ENCODE results near the gene SKOR2. TPM values are rescaled to one million over a fixed set of nuclear protein-coding genes. Genes with fewer than 3 reads are reported as not detected.
"Not testable (repeated sequence)": the region's sequence is repeated elsewhere in the genome, so short reads cannot be mapped to it uniquely, and the experiment has no call there.

SKOR2 gene
- total RNA-seq, 1 donor from 2014 or later: not detected

DNA sequence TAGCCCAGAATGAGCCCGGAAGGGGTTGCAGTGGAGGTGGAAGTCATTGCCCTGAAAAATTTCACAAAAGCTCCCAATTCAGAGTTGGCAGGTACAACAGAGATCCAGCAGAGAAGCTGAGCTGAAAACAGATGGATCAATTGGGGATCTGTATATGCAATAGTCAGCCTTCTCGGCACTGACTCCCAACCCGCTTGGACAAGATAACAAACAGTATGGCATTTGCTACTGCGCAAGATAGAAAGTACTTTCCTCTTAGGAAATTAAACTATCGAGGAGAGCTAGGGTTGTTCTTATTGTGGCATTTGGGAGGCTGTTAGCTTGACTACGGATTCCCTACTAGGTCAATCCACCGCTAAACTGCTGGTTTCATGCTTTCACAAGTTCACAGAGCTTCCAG, 63.7 kb downstream of the SKOR2 start:
- Mint-ChIP-seq H3K4me3 (no peak overlapping the region), H3K36me3 (no peaks in the 10 kb centered on the region), H3K4me1 (no peaks in the 10 kb centered on the region), H3K9me3 (peaks cover 22% of the 10 kb centered on the region), H3K27ac (no peak overlapping the region), H3K27me3 (ENCODE audit: insufficient read depth, low read depth) (peaks cover 8% of the 10 kb centered on the region)
- Histone ChIP-seq H3K4me2 (no peak overlapping the region), H2AFZ (replicated peaks) (peak overlapping the region; percentile 7), H3K9me3 (ENCODE audit: low read depth) (peaks cover 11% of the 10 kb centered on the region), H3K27me3 (no peaks in the 10 kb centered on the region), H3K4me1 (no peaks in the 10 kb centered on the region), H3K4me3 (no peak overlapping the region), H3K36me3 (no peaks in the 10 kb centered on the region), H3K27ac (no peak overlapping the region), H3F3A (ENCODE audit: low read depth) (no peaks in the 10 kb centered on the region), H3K9ac (no peak overlapping the region), H3K79me2 (ENCODE audit: low read depth) (no peaks in the 10 kb centered on the region), H4K20me1 (ENCODE audit: low read depth) (no peaks in the 10 kb centered on the region)
- no peak for DNase-seq (ENCODE audit: low spot score)
- no peak for TF ChIP-seq EZH2phosphoT487 (IDR thresholded peaks at IDR 0.05)
- TF ChIP-seq CTCF (IDR thresholded peaks at IDR 0.05): no peak
- no peak for TF ChIP-seq EZH2 (IDR thresholded peaks at IDR 0.05)

DNA sequence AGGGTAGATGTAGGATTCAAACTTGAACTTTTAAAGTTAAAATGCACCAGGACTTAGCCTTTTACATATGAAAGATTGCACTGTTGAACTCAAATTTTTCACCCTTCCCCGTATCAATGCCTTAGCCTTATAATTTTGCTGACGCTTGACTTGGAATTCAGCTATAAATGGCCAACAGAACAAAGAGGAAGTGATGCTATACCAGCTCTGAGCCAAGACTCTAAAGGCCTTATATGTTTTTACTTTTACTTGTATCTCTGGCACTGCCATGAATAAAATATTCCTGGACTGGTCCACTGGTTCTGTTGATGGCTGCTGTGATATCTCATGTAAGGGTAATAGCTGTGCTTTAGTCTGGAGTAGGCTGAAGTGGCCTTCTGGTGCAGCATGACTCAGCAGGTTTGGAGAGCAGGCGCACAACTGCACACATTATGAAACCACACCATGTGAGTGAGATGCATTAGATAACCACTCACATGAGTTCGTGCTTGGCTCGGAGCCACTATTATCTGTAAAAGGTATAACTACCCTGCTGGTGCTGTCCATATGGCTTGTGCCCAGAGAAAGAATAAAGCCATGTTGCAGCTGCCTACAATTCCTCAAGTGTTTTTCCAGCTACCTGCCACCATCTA, 66.9 kb downstream of the SKOR2 start:
- Mint-ChIP-seq H3K4me3 (no peak overlapping the region), H3K9me3 (peaks cover 22% of the 10 kb centered on the region), H3K36me3 (no peaks in the 10 kb centered on the region), H3K27me3 (ENCODE audit: insufficient read depth, low read depth) (peaks cover 6% of the 10 kb centered on the region), H3K4me1 (no peaks in the 10 kb centered on the region), H3K27ac (no peak overlapping the region)
- H3K4me3 ChIP-seq: no peak overlapping the region
- H4K20me1 ChIP-seq (ENCODE audit: low read depth): no peaks in the 10 kb centered on the region
- H3K36me3 ChIP-seq: no peaks in the 10 kb centered on the region
- H3K27ac ChIP-seq: no peak overlapping the region
- DNase-seq (ENCODE audit: low spot score): peak; percentile 28
- H3K4me2 ChIP-seq: no peak overlapping the region
- H3K4me1 ChIP-seq: no peaks in the 10 kb centered on the region
- no peaks in the 10 kb centered on the region for H3K27me3 ChIP-seq
- no peak for TF ChIP-seq CTCF (IDR thresholded peaks at IDR 0.05)
- no peak for TF ChIP-seq EZH2 (IDR thresholded peaks at IDR 0.05)
- no peak for TF ChIP-seq EZH2phosphoT487 (IDR thresholded peaks at IDR 0.05)
- peaks cover 11% of the 10 kb centered on the region for H3K9me3 ChIP-seq (ENCODE audit: low read depth)
- no peaks in the 10 kb centered on the region for H3F3A ChIP-seq (ENCODE audit: low read depth)
- no peak overlapping the region for H2AFZ ChIP-seq (replicated peaks)
- no peak overlapping the region for H3K9ac ChIP-seq
- H3K79me2 ChIP-seq (ENCODE audit: low read depth): no peaks in the 10 kb centered on the region

GRCh38 chr18:47182156-47182555, 69.3 kb downstream of the SKOR2 start:
- not testable (repeated sequence) for H3K4me3 ChIP-seq; H3K36me3 Mint-ChIP-seq; H3K27me3 Mint-ChIP-seq (ENCODE audit: insufficient read depth, low read depth); DNase-seq (ENCODE audit: low spot score); H3K9ac ChIP-seq; H3K4me1 ChIP-seq; H3K27ac ChIP-seq; H3K4me3 Mint-ChIP-seq; H3F3A ChIP-seq (ENCODE audit: low read depth); H3K27me3 ChIP-seq; H3K79me2 ChIP-seq (ENCODE audit: low read depth); H4K20me1 ChIP-seq (ENCODE audit: low read depth); H3K27ac Mint-ChIP-seq; H3K4me1 Mint-ChIP-seq; H2AFZ ChIP-seq (replicated peaks); H3K36me3 ChIP-seq; H3K4me2 ChIP-seq
- peaks cover 11% of the 10 kb centered on the region for H3K9me3 ChIP-seq (ENCODE audit: low read depth)
- H3K9me3 Mint-ChIP-seq: peaks cover 22% of the 10 kb centered on the region

GRCh38 chr18:47180765-47181164, 70.7 kb downstream of the SKOR2 start:
- no peaks in the 10 kb centered on the region for H3K4me1 ChIP-seq
- H3K79me2 ChIP-seq (ENCODE audit: low read depth): peaks cover 3% of the 10 kb centered on the region
- H3K4me3 ChIP-seq: no peak overlapping the region
- H3K27me3 ChIP-seq: no peaks in the 10 kb centered on the region
- DNase-seq (ENCODE audit: low spot score): no peak
- no peak overlapping the region for H3K4me2 ChIP-seq
- no peaks in the 10 kb centered on the region for H3K4me1 Mint-ChIP-seq
- peaks cover 11% of the 10 kb centered on the region for H3K9me3 ChIP-seq (ENCODE audit: low read depth)
- H3K27me3 Mint-ChIP-seq (ENCODE audit: insufficient read depth, low read depth): peaks cover 9% of the 10 kb centered on the region
- no peak overlapping the region for H3K27ac ChIP-seq
- no peaks in the 10 kb centered on the region for H3K36me3 ChIP-seq
- no peak overlapping the region for H3K27ac Mint-ChIP-seq
- no peaks in the 10 kb centered on the region for H3K36me3 Mint-ChIP-seq
- peaks cover 19% of the 10 kb centered on the region for H3K9me3 Mint-ChIP-seq
- H3K4me3 Mint-ChIP-seq: no peak overlapping the region
- no peak overlapping the region for H2AFZ ChIP-seq (replicated peaks)
- no peaks in the 10 kb centered on the region for H3F3A ChIP-seq (ENCODE audit: low read depth)
- TF ChIP-seq EZH2 (IDR thresholded peaks at IDR 0.05) (no peak), EZH2phosphoT487 (IDR thresholded peaks at IDR 0.05) (no peak), CTCF (IDR thresholded peaks at IDR 0.05) (no peak)
- H4K20me1 ChIP-seq (ENCODE audit: low read depth): no peaks in the 10 kb centered on the region
- H3K9ac ChIP-seq: no peak overlapping the region
